WTC11 (cell line): ENCODE measurements around the gene NFATC1. TPM values are rescaled to one million over a fixed set of nuclear protein-coding genes. Genes with fewer than 3 reads are reported as not detected.

Experiments used
- ATAC-seq: fragments of 200-7000 bp; cut with Tn5 transposase; 2 replicates; pipeline ENCODE4 v1.10.0; 2021; ENCODE audit warnings: mild to moderate bottlenecking, moderate library complexity
- CTCF ChIA-PET: fragments of 300-600 bp; sonication (Branson Sonifier 250); formaldehyde crosslinking; loops from one replicate; lab custom pipeline; 2021; ENCODE audit warnings: antibody characterized with exemption; lab: Charles Lee
- POLR2A ChIA-PET: fragments of 350-600 bp; sonication (Branson Sonifier 250); formaldehyde crosslinking; loops from one replicate; lab custom pipeline; 2021; ENCODE audit warnings: antibody characterized with exemption; lab: Charles Lee
- DNase-seq: peaks from one replicate; pipeline ENCODE4 v3.0.0; 2021; ENCODE audit warnings: low spot score
- H3K27ac Mint-ChIP-seq: 2 replicates; pipeline ENCODE4 v1.8.0; 2021; ENCODE audit warnings: mixed read lengths
- H3K27me3 Mint-ChIP-seq: 2 replicates; pipeline ENCODE4 v1.8.0; 2021; ENCODE audit warnings: low read depth, mild to moderate bottlenecking, moderate library complexity, mixed read lengths
- H3K36me3 Mint-ChIP-seq: 2 replicates; pipeline ENCODE4 v1.8.0; 2021; ENCODE audit warnings: mixed read lengths
- H3K4me1 Mint-ChIP-seq: 2 replicates; pipeline ENCODE4 v1.8.0; 2022; ENCODE audit warnings: mixed read lengths
- H3K4me3 Mint-ChIP-seq: 2 replicates; pipeline ENCODE4 v1.8.0; 2021; ENCODE audit warnings: mild to moderate bottlenecking, moderate library complexity, mixed read lengths
- H3K9me3 Mint-ChIP-seq: 2 replicates; pipeline ENCODE4 v1.8.0; 2021; ENCODE audit warnings: mixed read lengths
- ATF3 ChIP-seq: sonication (generic); formaldehyde crosslinking; conservative IDR thresholded peaks from 2 replicates; pipeline ENCODE4 v1.8.1; 2022; ENCODE audit warnings: mild to moderate bottlenecking, missing genetic modification reagents
- E2F1 ChIP-seq: sonication (generic); formaldehyde crosslinking; IDR thresholded peaks from 2 replicates; pipeline ENCODE4 v1.8.0; 2022; ENCODE audit warnings: mild to moderate bottlenecking, missing genetic modification reagents
- ELF4 ChIP-seq: sonication (generic); formaldehyde crosslinking; IDR thresholded peaks from 2 replicates; pipeline ENCODE4 v1.8.1; 2022; ENCODE audit warnings: low read depth, mild to moderate bottlenecking, moderate library complexity, missing genetic modification reagents
- ETV6 ChIP-seq: sonication (generic); formaldehyde crosslinking; IDR thresholded peaks from 2 replicates; pipeline ENCODE4 v1.8.1; 2022; ENCODE audit warnings: mild to moderate bottlenecking, missing genetic modification reagents
- JUN ChIP-seq: sonication (generic); formaldehyde crosslinking; IDR thresholded peaks from 2 replicates; pipeline ENCODE4 v1.8.0; 2023; ENCODE audit warnings: mild to moderate bottlenecking, missing genetic modification reagents
- MXD4 ChIP-seq: fragments of 250-450 bp; sonication (Bioruptor Pico); IDR thresholded peaks from 2 replicates; pipeline ENCODE4 v1.8.0; 2021; ENCODE audit warnings: mild to moderate bottlenecking, moderate library complexity, borderline replicate concordance
- NFE2L1 ChIP-seq: sonication (generic); formaldehyde crosslinking; IDR thresholded peaks from 2 replicates; pipeline ENCODE4 v1.8.1; 2023; ENCODE audit warnings: missing genetic modification reagents
- NFYB ChIP-seq: sonication (generic); formaldehyde crosslinking; conservative IDR thresholded peaks from 2 replicates; pipeline ENCODE4 v1.8.0; 2022; ENCODE audit warnings: low read depth, missing genetic modification reagents
- NR2C2 ChIP-seq: sonication (generic); formaldehyde crosslinking; IDR thresholded peaks from 2 replicates; pipeline ENCODE4 v1.8.0; 2022; ENCODE audit warnings: mild to moderate bottlenecking, missing genetic modification reagents
- RORB ChIP-seq: fragments of 250-450 bp; sonication (Bioruptor Pico); IDR thresholded peaks from 2 replicates; pipeline ENCODE4 v1.9.0; 2021; ENCODE audit warnings: mild to moderate bottlenecking
- ZBTB21 ChIP-seq: sonication (generic); formaldehyde crosslinking; IDR thresholded peaks from 2 replicates; pipeline ENCODE4 v1.8.1; 2023; ENCODE audit warnings: mild to moderate bottlenecking, missing genetic modification reagents, borderline replicate concordance
- ZNF138 ChIP-seq: sonication (generic); formaldehyde crosslinking; conservative IDR thresholded peaks from 2 replicates; pipeline ENCODE4 v1.8.1; 2022; ENCODE audit warnings: mild to moderate bottlenecking, moderate library complexity, missing genetic modification reagents
- ZNF263 ChIP-seq: sonication (generic); formaldehyde crosslinking; IDR thresholded peaks from 2 replicates; pipeline ENCODE4 v1.8.1; 2022; ENCODE audit warnings: low read depth, mild to moderate bottlenecking, moderate library complexity, missing genetic modification reagents
- ZNF416 ChIP-seq: fragments of 250-450 bp; sonication (Bioruptor Pico); IDR thresholded peaks from 2 replicates; pipeline ENCODE4 v1.9.0; 2021; ENCODE audit warnings: mild to moderate bottlenecking, inconsistent platforms
- ZNF425 ChIP-seq: fragments of 250-450 bp; sonication (Bioruptor Pico); conservative IDR thresholded peaks from 2 replicates; pipeline ENCODE4 v1.9.0; 2021; ENCODE audit warnings: mild to moderate bottlenecking
- ZNF532 ChIP-seq: fragments of 250-450 bp; sonication (Bioruptor Pico); IDR thresholded peaks from 2 replicates; pipeline ENCODE4 v1.9.0; 2021; ENCODE audit warnings: mild to moderate bottlenecking, borderline replicate concordance
- total RNA-seq: library from RNA; stranded (reverse); gene quantifications from 3 replicates; pipeline ENCODE4 v1.2.3, GENCODE V29; 2021
- TF ChIP-seq, protein P1 (sequence below): sonication (generic); formaldehyde crosslinking; IDR thresholded peaks from 2 replicates; pipeline ENCODE4 v1.8.0; 2023; ENCODE audit warnings: missing genetic modification reagents, mild to moderate bottlenecking, borderline replicate concordance
- TF ChIP-seq, protein P2 (sequence below): sonication (generic); formaldehyde crosslinking; IDR thresholded peaks from 2 replicates; pipeline ENCODE4 v1.8.1; 2023; ENCODE audit warnings: mild to moderate bottlenecking, missing genetic modification reagents, moderate library complexity
- TF ChIP-seq, protein P3 (sequence below): sonication (generic); formaldehyde crosslinking; IDR thresholded peaks from 2 replicates; pipeline ENCODE4 v1.8.1; 2022; ENCODE audit warnings: mild to moderate bottlenecking, missing genetic modification reagents, moderate library complexity, borderline replicate concordance
- TF ChIP-seq, protein P4 (sequence below): sonication (generic); formaldehyde crosslinking; IDR thresholded peaks from 2 replicates; pipeline ENCODE4 v1.8.0; 2023; ENCODE audit warnings: missing genetic modification reagents

The NFATC1 gene
- total RNA-seq, 1 experiment from 2014 or later, result 20.2 TPM

- TF ChIP-seq, protein P1, sequence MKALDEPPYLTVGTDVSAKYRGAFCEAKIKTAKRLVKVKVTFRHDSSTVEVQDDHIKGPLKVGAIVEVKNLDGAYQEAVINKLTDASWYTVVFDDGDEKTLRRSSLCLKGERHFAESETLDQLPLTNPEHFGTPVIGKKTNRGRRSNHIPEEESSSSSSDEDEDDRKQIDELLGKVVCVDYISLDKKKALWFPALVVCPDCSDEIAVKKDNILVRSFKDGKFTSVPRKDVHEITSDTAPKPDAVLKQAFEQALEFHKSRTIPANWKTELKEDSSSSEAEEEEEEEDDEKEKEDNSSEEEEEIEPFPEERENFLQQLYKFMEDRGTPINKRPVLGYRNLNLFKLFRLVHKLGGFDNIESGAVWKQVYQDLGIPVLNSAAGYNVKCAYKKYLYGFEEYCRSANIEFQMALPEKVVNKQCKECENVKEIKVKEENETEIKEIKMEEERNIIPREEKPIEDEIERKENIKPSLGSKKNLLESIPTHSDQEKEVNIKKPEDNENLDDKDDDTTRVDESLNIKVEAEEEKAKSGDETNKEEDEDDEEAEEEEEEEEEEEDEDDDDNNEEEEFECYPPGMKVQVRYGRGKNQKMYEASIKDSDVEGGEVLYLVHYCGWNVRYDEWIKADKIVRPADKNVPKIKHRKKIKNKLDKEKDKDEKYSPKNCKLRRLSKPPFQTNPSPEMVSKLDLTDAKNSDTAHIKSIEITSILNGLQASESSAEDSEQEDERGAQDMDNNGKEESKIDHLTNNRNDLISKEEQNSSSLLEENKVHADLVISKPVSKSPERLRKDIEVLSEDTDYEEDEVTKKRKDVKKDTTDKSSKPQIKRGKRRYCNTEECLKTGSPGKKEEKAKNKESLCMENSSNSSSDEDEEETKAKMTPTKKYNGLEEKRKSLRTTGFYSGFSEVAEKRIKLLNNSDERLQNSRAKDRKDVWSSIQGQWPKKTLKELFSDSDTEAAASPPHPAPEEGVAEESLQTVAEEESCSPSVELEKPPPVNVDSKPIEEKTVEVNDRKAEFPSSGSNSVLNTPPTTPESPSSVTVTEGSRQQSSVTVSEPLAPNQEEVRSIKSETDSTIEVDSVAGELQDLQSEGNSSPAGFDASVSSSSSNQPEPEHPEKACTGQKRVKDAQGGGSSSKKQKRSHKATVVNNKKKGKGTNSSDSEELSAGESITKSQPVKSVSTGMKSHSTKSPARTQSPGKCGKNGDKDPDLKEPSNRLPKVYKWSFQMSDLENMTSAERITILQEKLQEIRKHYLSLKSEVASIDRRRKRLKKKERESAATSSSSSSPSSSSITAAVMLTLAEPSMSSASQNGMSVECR (CRISPR knock-in tag), result no peak
- TF ChIP-seq, protein P2, sequence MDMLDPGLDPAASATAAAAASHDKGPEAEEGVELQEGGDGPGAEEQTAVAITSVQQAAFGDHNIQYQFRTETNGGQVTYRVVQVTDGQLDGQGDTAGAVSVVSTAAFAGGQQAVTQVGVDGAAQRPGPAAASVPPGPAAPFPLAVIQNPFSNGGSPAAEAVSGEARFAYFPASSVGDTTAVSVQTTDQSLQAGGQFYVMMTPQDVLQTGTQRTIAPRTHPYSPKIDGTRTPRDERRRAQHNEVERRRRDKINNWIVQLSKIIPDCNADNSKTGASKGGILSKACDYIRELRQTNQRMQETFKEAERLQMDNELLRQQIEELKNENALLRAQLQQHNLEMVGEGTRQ, result no peak
- TF ChIP-seq, protein P3, sequence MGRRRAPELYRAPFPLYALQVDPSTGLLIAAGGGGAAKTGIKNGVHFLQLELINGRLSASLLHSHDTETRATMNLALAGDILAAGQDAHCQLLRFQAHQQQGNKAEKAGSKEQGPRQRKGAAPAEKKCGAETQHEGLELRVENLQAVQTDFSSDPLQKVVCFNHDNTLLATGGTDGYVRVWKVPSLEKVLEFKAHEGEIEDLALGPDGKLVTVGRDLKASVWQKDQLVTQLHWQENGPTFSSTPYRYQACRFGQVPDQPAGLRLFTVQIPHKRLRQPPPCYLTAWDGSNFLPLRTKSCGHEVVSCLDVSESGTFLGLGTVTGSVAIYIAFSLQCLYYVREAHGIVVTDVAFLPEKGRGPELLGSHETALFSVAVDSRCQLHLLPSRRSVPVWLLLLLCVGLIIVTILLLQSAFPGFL, result no peak
- no peak for TF ChIP-seq RORB (CRISPR knock-in tag)
- TF ChIP-seq ZNF263 (CRISPR knock-in tag), result no peak
- TF ChIP-seq ZNF138, result no peak
- TF ChIP-seq JUN (CRISPR knock-in tag), result no peak
Measured at GRCh38 chr18:79406708-79407107, 11.0 kb downstream of the NFATC1 start (continued).

DNA sequence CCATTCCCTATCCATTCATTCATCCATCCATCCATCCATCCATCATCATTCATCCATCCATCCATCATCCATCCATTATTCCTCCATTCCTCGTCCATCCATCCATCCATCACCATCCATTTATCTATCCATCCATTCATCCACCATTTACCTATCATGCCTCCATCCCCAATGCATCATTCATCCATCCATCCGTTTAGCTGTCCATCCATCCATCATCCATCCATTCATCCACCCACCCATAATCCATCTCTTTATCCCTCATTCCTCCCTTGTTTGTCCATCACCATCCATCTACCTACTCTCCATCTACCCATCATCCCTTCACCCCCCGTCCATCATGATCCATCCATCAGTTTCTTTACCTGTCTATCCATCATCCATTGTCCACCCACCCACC is 13.6 kb downstream of the NFATC1 start:
- ATAC-seq, result no peak
- DNase-seq, result no peak
- TF ChIP-seq ZNF416 (CRISPR knock-in tag) (no peak), MXD4 (CRISPR knock-in tag) (no peak), NFE2L1 (CRISPR knock-in tag) (no peak), RORB (CRISPR knock-in tag) (no peak), NFYB (CRISPR knock-in tag) (no peak), E2F1 (CRISPR knock-in tag) (no peak), ATF3 (CRISPR knock-in tag) (no peak), ZNF425 (CRISPR knock-in tag) (no peak), ZBTB21 (CRISPR knock-in tag) (no peak), ELF4 (CRISPR knock-in tag) (no peak), NR2C2 (CRISPR knock-in tag) (no peak), ZNF532 (CRISPR knock-in tag) (no peak), ETV6 (CRISPR knock-in tag) (no peak)
- TF ChIP-seq, protein P4, sequence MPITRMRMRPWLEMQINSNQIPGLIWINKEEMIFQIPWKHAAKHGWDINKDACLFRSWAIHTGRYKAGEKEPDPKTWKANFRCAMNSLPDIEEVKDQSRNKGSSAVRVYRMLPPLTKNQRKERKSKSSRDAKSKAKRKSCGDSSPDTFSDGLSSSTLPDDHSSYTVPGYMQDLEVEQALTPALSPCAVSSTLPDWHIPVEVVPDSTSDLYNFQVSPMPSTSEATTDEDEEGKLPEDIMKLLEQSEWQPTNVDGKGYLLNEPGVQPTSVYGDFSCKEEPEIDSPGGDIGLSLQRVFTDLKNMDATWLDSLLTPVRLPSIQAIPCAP (CRISPR knock-in tag), result no peak

More for the DNA sequence above, 13.6 kb downstream of the NFATC1 start:
- CTCF ChIA-PET, result no interaction called here
- Mint-ChIP-seq H3K4me1 (peaks cover 25% of the 10 kb centered on the region), H3K9me3 (no peaks in the 10 kb centered on the region), H3K4me3 (no peak overlapping the region), H3K27ac (no peak overlapping the region), H3K36me3 (peaks cover 3% of the 10 kb centered on the region; the same call in 1 of the 2 replicates), H3K27me3 (no peaks in the 10 kb centered on the region)
- POLR2A ChIA-PET, result no interaction called here
